Endothelial cell of umbilical vein (primary cell): Measurements from ENCODE around the gene CERS6. TPM values are rescaled to one million over a fixed set of nuclear protein-coding genes. Genes with fewer than 3 reads are reported as not detected.

Experiments
- BruUV-seq: library from RNA; stranded (reverse); fragments of 400-500 nt; replicated peaks from 2 replicates; lab custom pipeline; 2021; lab: Mats Ljungman, UMichigan
- CTCF ChIA-PET: fragments of 300-600, 350-600 bp; sonication (Branson Sonifier 250); formaldehyde crosslinking; loops from one replicate; lab custom pipeline; 2021; ENCODE audit warnings: antibody characterized with exemption, inconsistent platforms; lab: Charles Lee
- POLR2A ChIA-PET: fragments of 300-600, 350-600 bp; sonication (Branson Sonifier 250); formaldehyde crosslinking; loops from one replicate; lab custom pipeline; 2021; ENCODE audit warnings: antibody characterized with exemption, inconsistent platforms; lab: Charles Lee
- DNase-seq: peaks from one replicate; pipeline ENCODE4 v3.0.0-alpha.2; 2011; ENCODE audit warnings: low read depth, low spot score
- FAIRE-seq: peaks from 2 replicates; lab custom pipeline; 2011; peaks lifted over from hg19 to GRCh38; lab: Jason Lieb, UNC
- H2AFZ ChIP-seq: 2 replicates; pipeline ENCODE4 v1.6.0; 2012; ENCODE audit warnings: low read depth, low read length, control low read depth, inconsistent platforms
- H3K27ac ChIP-seq: 2 replicates; pipeline ENCODE4 v1.5.1; 2011; ENCODE audit warnings: low read depth, mild to moderate bottlenecking, control low read depth, low read length, moderate library complexity; ENCODE audit not compliant: insufficient read depth
- H3K27me3 ChIP-seq, 2 experiments: 2 replicates each; pipeline versions ENCODE4 v1.6.0 to v1.6.1; 2011; ENCODE audit warnings: low read length in 2 of 2, mixed read lengths in 1 of 2; ENCODE audit not compliant: control insufficient read depth in 2 of 2, insufficient read depth in 2 of 2
- H3K36me3 ChIP-seq, 2 experiments: 2 replicates in 1 of 2; 3 replicates in 1 of 2; pipeline ENCODE4 v1.5.1; 2011; ENCODE audit warnings: low read length in 2 of 2, mild to moderate bottlenecking in 1 of 2, moderate library complexity in 1 of 2; ENCODE audit not compliant: control insufficient read depth in 2 of 2, insufficient read depth in 2 of 2; ENCODE audit errors: extremely low read depth in 1 of 2
- H3K4me1 ChIP-seq: 3 replicates; pipeline ENCODE4 v1.5.1; 2011; ENCODE audit warnings: mild to moderate bottlenecking, low read length; ENCODE audit not compliant: control insufficient read depth, insufficient read depth; ENCODE audit errors: extremely low read depth
- H3K4me2 ChIP-seq: 2 replicates; pipeline ENCODE4 v1.6.1; 2011; ENCODE audit warnings: low read length, control low read depth, mixed read lengths; ENCODE audit not compliant: insufficient read depth
- H3K4me3 ChIP-seq, 3 experiments: fragments of 200-600 bp in 1 of 3; sonication (generic), shearing (Covaris generic) in 1 of 3; replicated peaks in 1 of 3; 2 replicates each; pipeline ENCODE4 v1.5.1; 2011 to 2016; ENCODE audit warnings: control low read depth in 3 of 3, low read length in 3 of 3, mild to moderate bottlenecking in 2 of 3, inconsistent platforms in 1 of 3, low read depth in 1 of 3, moderate library complexity in 1 of 3; ENCODE audit not compliant: insufficient read depth in 1 of 3
- H3K79me2 ChIP-seq: 2 replicates; pipeline ENCODE4 v1.6.0; 2012; ENCODE audit warnings: low read length, inconsistent platforms; ENCODE audit not compliant: control insufficient read depth, insufficient read depth
- H3K9ac ChIP-seq: replicated peaks from 2 replicates; pipeline ENCODE3; 2011; ENCODE audit warnings: low read length, control low read depth; ENCODE audit not compliant: insufficient read depth; ENCODE audit errors: extremely low read depth
- H3K9me1 ChIP-seq: replicated peaks from 3 replicates; pipeline ENCODE4 v1.6.0; 2011; ENCODE audit warnings: mild to moderate bottlenecking, low read length; ENCODE audit not compliant: control insufficient read depth, insufficient read depth; ENCODE audit errors: extremely low read depth
- H3K9me3 ChIP-seq: replicated peaks from 2 replicates; pipeline ENCODE4 v1.5.1; 2012; ENCODE audit warnings: low read length, inconsistent platforms; ENCODE audit not compliant: control insufficient read depth, insufficient read depth
- H4K20me1 ChIP-seq: replicated peaks from 2 replicates; pipeline ENCODE3; 2011; ENCODE audit warnings: mild to moderate bottlenecking, low read length; ENCODE audit not compliant: control insufficient read depth, insufficient read depth; ENCODE audit errors: extremely low read depth
- CTCF ChIP-seq, 2 donors: IDR thresholded peaks; 1 replicate in 1 of 2; 2 replicates in 1 of 2; pipeline ENCODE4 v1.5.1; 2011; ENCODE audit warnings: low read length in 2 of 2, mild to moderate bottlenecking in 2 of 2, moderate library complexity in 2 of 2, control low read depth in 1 of 2, inconsistent platforms in 1 of 2, low read depth in 1 of 2; ENCODE audit not compliant: insufficient read depth in 1 of 2; ENCODE audit errors: extremely low read depth in 1 of 2
- EZH2 ChIP-seq: IDR thresholded peaks from 2 replicates; pipeline ENCODE4 v1.6.1; 2012; ENCODE audit warnings: borderline replicate concordance, low read depth, mild to moderate bottlenecking, moderate library complexity, low read length, inconsistent platforms; ENCODE audit not compliant: severe bottlenecking
- FOS ChIP-seq: IDR thresholded peaks from 2 replicates; pipeline ENCODE4 v1.6.1; 2011; ENCODE audit warnings: mild to moderate bottlenecking, low read length, moderate library complexity, borderline replicate concordance; ENCODE audit not compliant: insufficient read depth
- GATA2 ChIP-seq: IDR thresholded peaks from 2 replicates; pipeline ENCODE4 v1.7.0; 2011; ENCODE audit warnings: low read depth, mild to moderate bottlenecking, moderate library complexity, mixed read lengths, low read length; ENCODE audit not compliant: insufficient read length, insufficient read depth
- JUN ChIP-seq: IDR thresholded peaks from 2 replicates; pipeline ENCODE4 v1.6.1; 2011; ENCODE audit warnings: borderline replicate concordance, low read depth; ENCODE audit not compliant: insufficient read length, insufficient read depth
- MAX ChIP-seq: IDR thresholded peaks from 2 replicates; pipeline ENCODE4 v1.6.1; 2011; ENCODE audit not compliant: insufficient read depth, insufficient read length
- MYC ChIP-seq: IDR thresholded peaks from one replicate; pipeline ENCODE4 v1.6.1; 2011; ENCODE audit warnings: mild to moderate bottlenecking, low read depth, low read length
- POLR2A ChIP-seq: IDR thresholded peaks from 2 replicates; pipeline ENCODE4 v1.6.1; 2012; ENCODE audit warnings: low read depth, mild to moderate bottlenecking, control low read depth, low read length
- POLR2AphosphoS5 ChIP-seq: IDR thresholded peaks from 2 replicates; pipeline ENCODE4 v1.6.1; 2012; ENCODE audit warnings: low read depth, mild to moderate bottlenecking, control low read depth, low read length, moderate library complexity; ENCODE audit not compliant: insufficient read depth
- dilution Hi-C: fragments of 300-500 bp; cut with MboI; formaldehyde crosslinking; loops from one replicate; pipeline ENCODE4 v1.15.0; 2019; ENCODE audit warnings: low sequenced_read_pairs; ENCODE audit not compliant: extremely low pct_ligation_motif_present
- intact Hi-C: fragments of 100-400 bp; cut with micrococcal nuclease; formaldehyde crosslinking; loops from one replicate; pipeline ENCODE4 v1.10.0; 2022
- polyA plus RNA-seq, 4 experiments: library from polyadenylated mRNA; depleted of rRNA in 3 of 4; stranded (reverse) in 3 of 4; unstranded in 1 of 4; fragments of >200 nt; gene quantifications; 2 replicates each; pipeline versions ENCODE4 v1.2.1 to v1.2.3, GENCODE V29; 2011 to 2012; ENCODE audit warnings: missing spikeins in 1 of 4
- total RNA-seq: library from RNA; stranded (reverse); gene quantifications from 2 replicates; pipeline ENCODE4 v1.2.3, GENCODE V29; 2021

The CERS6 gene
- total and polyA plus RNA-seq, 2 donors (not counting 3 experiments of a cell fraction or from before 2014, with no cell fraction given): 2.7 to 11.7 TPM

GRCh38 chr2:168577885-168578284 lies 121.8 kb downstream of the CERS6 start:
- no peaks in the 10 kb centered on the region for H3K9me1 ChIP-seq
- H3K79me2 ChIP-seq: no peaks in the 10 kb centered on the region
- no peak overlapping the region for H3K27ac ChIP-seq
- ChIA-PET CTCF (no interaction called here), POLR2A (no interaction called here)
- no peaks in the 10 kb centered on the region for H3K27me3 ChIP-seq
- DNase-seq (no peak), FAIRE-seq (no peak)
- dilution Hi-C loops: no loop called here
- no peak overlapping the region for H3K4me3 ChIP-seq
- no peaks in the 10 kb centered on the region for H3K36me3 ChIP-seq
- H3K4me2 ChIP-seq: no peak overlapping the region
- BruUV-seq: no TSS peak
- TF ChIP-seq MYC: no peak
- H4K20me1 ChIP-seq: no peaks in the 10 kb centered on the region
- H2AFZ ChIP-seq: no peak overlapping the region
- H3K9ac ChIP-seq: no peak overlapping the region
- no peaks in the 10 kb centered on the region for H3K4me1 ChIP-seq
- H3K9me3 ChIP-seq: no peaks in the 10 kb centered on the region
- intact Hi-C loops: no loop called here

DNA sequence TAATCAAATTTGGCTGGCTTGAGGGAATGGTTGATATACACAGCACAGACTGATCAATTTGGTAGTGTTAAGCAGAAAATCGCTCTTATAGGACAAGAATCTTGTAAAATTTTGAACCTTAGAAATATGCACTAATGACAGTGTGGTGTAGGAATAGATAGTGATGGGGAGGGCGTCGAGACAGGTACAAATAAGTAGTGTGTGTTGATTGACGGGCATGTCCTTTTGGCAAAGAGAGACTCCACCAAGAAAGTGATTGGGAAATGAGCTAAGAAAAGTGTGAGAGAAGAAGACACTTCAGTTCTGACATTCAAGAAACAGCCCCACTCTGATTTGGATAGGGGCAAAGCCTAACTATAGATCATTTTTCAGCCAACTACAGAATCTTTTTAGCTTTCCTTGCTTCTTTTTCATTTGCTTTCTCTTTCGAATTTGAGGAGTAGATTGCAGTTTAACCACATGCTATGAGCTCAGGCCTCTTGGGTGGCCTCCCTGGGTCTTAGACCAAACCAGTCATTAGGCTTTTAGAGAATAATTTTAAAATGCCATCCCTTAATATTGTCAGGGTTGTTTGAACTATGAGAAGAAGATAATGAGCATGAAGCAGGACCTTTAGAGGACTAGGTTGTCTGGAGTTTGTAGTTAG lies 127.1 kb downstream of the CERS6 start:
- Histone ChIP-seq H3K4me3 (no peak overlapping the region), H4K20me1 (no peaks in the 10 kb centered on the region), H3K4me2 (no peak overlapping the region), H3K9me3 (no peaks in the 10 kb centered on the region), H3K27me3 (no peaks in the 10 kb centered on the region), H3K27ac (no peak overlapping the region), H3K36me3 (no peaks in the 10 kb centered on the region), H3K9me1 (no peaks in the 10 kb centered on the region), H3K79me2 (no peaks in the 10 kb centered on the region), H3K4me1 (peaks cover 3% of the 10 kb centered on the region), H3K9ac (no peak overlapping the region), H2AFZ (no peak overlapping the region)
- TF ChIP-seq FOS: no peak
- TF ChIP-seq POLR2AphosphoS5: no peak
- TF ChIP-seq EZH2: no peak
- TF ChIP-seq JUN: no peak
- TF ChIP-seq POLR2A: no peak
- no peak for TF ChIP-seq CTCF (IDR thresholded peaks at IDR 0.05; ENCODE audit: extremely low read depth in 1 of 2, insufficient read depth in 1 of 2, low read depth in 1 of 2, low read length in 2 of 2)
- TF ChIP-seq GATA2: no peak
- no peak for TF ChIP-seq MAX
- TF ChIP-seq MYC: no peak
- FAIRE-seq (no peak), DNase-seq (no peak)
- POLR2A ChIA-PET: no interaction called here
- dilution Hi-C loops (no loop called here), intact Hi-C loops (no loop called here)
- CTCF ChIA-PET: no interaction called here
- no TSS peak for BruUV-seq
